ENCODE data around the gene HMCN2. TPM values are rescaled to one million over a fixed set of nuclear protein-coding genes. Genes with fewer than 3 reads are reported as not detected.

The HMCN2 gene
- polyA plus RNA-seq, 1 experiment: under 0.01 TPM

GRCh38 chr9:130419521-130420035, 154.0 kb downstream of the HMCN2 start:
- Histone ChIP-seq H3K9me3 (ENCODE audit: control insufficient read depth, insufficient read depth, low read length) (no peaks in the 10 kb centered on the region; the same call in 1 of the 2 replicates), H3K27me3 (ENCODE audit: control insufficient read depth, insufficient read depth, low read length) (peaks cover 16% of the 10 kb centered on the region), H3K4me3 (ENCODE audit: low read depth, low read length) (no peak overlapping the region), H3K27ac (ENCODE audit: low read depth, low read length) (no peak overlapping the region)
- ChIA-PET CTCF (interaction anchor here (0.7 kb wide), 1 partner anchor 312 kb away, joined by 5 read pairs; no protein-coding TSS in a partner anchor), POLR2A (no interaction called here)
- DNase-seq (ENCODE audit: low read depth, low spot score): no peak
- TF ChIP-seq, protein P1, sequence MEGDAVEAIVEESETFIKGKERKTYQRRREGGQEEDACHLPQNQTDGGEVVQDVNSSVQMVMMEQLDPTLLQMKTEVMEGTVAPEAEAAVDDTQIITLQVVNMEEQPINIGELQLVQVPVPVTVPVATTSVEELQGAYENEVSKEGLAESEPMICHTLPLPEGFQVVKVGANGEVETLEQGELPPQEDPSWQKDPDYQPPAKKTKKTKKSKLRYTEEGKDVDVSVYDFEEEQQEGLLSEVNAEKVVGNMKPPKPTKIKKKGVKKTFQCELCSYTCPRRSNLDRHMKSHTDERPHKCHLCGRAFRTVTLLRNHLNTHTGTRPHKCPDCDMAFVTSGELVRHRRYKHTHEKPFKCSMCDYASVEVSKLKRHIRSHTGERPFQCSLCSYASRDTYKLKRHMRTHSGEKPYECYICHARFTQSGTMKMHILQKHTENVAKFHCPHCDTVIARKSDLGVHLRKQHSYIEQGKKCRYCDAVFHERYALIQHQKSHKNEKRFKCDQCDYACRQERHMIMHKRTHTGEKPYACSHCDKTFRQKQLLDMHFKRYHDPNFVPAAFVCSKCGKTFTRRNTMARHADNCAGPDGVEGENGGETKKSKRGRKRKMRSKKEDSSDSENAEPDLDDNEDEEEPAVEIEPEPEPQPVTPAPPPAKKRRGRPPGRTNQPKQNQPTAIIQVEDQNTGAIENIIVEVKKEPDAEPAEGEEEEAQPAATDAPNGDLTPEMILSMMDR (IDR thresholded peaks at IDR 0.05; ENCODE audit: low read depth, low read length): no peak

DNA sequence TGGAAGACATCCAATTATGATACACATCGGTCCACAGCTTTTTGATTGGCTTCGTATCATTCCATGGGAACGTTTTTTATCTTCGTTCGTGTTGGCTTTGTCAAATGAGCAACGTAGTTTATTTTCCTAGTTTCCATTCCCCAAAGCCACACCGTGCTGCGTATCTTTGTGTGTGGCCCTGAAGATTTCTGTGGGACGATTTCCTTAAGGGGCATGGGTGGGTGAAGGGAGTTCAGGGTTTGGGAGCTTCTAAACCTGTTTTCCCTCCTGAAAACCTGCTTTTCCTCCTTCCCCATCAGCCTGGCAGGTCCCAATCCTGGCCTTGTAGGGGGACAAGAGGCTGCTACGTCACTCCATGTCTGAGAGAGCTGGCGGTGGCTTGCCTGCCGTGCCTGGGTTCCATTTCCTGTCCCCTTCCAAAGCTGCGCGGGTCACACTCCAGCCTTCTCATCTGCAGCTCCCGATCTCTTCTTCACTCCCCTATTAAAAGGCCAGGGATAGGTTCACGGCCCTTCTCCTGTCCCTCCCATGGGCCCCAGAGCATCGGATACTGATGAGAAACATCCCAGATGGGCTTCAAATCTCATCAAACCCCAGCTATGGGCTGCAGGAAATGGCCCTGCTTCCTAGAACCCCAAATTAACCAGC, 155.7 kb downstream of the HMCN2 start:
- Histone ChIP-seq H3K27ac (ENCODE audit: low read depth, low read length) (peak overlapping the region; percentile 39), H3K4me3 (ENCODE audit: low read depth, low read length) (no peak overlapping the region), H3K9me3 (ENCODE audit: control insufficient read depth, insufficient read depth, low read length) (no peaks in the 10 kb centered on the region; the same call in 1 of the 2 replicates), H3K27me3 (ENCODE audit: control insufficient read depth, insufficient read depth, low read length) (peaks cover 15% of the 10 kb centered on the region)
- POLR2A ChIA-PET: interaction anchor here (0.6 to 1.1 kb wide), 2 partner anchors 25 to 649 kb away, joined by 3 to 5 read pairs; no protein-coding TSS in a partner anchor
- no peak for DNase-seq (ENCODE audit: low read depth, low spot score)
- CTCF ChIA-PET: interaction anchor here (0.8 kb wide), 1 partner anchor 39 kb away, joined by 3 read pairs; no protein-coding TSS in a partner anchor
- TF ChIP-seq, protein P1 (IDR thresholded peaks at IDR 0.05; ENCODE audit: low read depth, low read length): no peak

- H3K9me3 ChIP-seq (ENCODE audit: control insufficient read depth, insufficient read depth, low read length): no peaks in the 10 kb centered on the region; the same call in 1 of the 2 replicates
- ChIA-PET POLR2A (interaction anchor here (0.6 to 1.1 kb wide), 2 partner anchors 24 to 650 kb away, joined by 3 to 5 read pairs; no protein-coding TSS in a partner anchor), CTCF (no interaction called here)
- H3K4me3 ChIP-seq (ENCODE audit: low read depth, low read length): no peak overlapping the region
- H3K27me3 ChIP-seq (ENCODE audit: control insufficient read depth, insufficient read depth, low read length): peaks cover 15% of the 10 kb centered on the region
- peak; percentile 81 for DNase-seq (ENCODE audit: low read depth, low spot score)
- H3K27ac ChIP-seq (ENCODE audit: low read depth, low read length): peak overlapping the region; percentile 39
- TF ChIP-seq, protein P1 (IDR thresholded peaks at IDR 0.05; ENCODE audit: low read depth, low read length): no peak
Observed at GRCh38 chr9:130421802-130422276, 156.3 kb downstream of the HMCN2 start.

DNA sequence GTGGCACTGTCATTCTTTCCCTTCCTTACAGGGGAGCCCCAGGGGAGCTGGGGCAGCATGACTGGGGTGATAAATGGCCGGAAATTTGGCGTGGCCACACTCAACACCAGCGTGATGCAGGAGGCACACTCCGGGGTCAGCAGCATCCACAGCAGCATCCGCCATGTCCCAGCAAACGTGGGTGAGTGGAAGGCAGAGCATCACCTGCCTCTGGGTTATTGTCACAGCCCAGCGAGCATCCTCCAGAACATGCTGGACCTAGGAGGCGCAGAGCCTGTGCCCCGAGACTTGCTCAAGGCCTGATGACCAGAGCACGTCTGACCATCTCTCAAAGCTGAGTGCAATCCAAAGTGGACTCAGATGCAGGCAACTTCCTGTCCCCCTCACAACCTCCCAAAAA, 157.0 kb downstream of the HMCN2 start:
- TF ChIP-seq, protein P1 (IDR thresholded peaks at IDR 0.05; ENCODE audit: low read depth, low read length): no peak
- H3K27ac ChIP-seq (ENCODE audit: low read depth, low read length): no peak overlapping the region
- POLR2A ChIA-PET: no interaction called here
- no peak overlapping the region for H3K4me3 ChIP-seq (ENCODE audit: low read depth, low read length)
- peaks cover 14% of the 10 kb centered on the region for H3K27me3 ChIP-seq (ENCODE audit: control insufficient read depth, insufficient read depth, low read length)
- CTCF ChIA-PET: interaction anchor here (1.0 kb wide), 1 partner anchor 11 kb away, joined by 4 read pairs; no protein-coding TSS in a partner anchor
- no peaks in the 10 kb centered on the region; the same call in 1 of the 2 replicates for H3K9me3 ChIP-seq (ENCODE audit: control insufficient read depth, insufficient read depth, low read length)
- no peak for DNase-seq (ENCODE audit: low read depth, low spot score)

DNA sequence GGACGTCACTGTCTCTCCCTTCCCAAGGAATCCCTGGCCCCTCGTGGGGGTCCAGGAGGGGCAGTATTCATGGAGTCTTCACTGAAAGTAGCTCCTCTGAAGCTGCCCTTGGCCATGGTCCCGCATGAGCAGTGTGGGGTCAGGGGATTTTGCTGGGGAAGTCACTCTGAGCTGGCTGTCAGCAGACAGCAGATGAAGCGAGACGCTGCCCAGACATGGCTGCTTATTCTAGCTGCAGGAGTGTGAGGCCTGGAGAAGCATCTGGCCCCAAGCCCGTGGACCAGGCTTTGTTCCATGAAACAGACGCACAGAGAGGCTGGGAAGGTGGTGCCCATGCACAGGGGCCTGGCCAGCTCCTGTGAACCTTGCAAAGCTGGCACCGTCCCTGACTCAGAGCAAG, 157.7 kb downstream of the HMCN2 start:
- ChIA-PET POLR2A (no interaction called here), CTCF (interaction anchor here (1.0 kb wide), 2 partner anchors 10 to 13 kb away, joined by 4 read pairs; no protein-coding TSS in a partner anchor)
- H3K27ac ChIP-seq (ENCODE audit: low read depth, low read length): no peak overlapping the region

More for the DNA sequence above, 157.7 kb downstream of the HMCN2 start:
- no peak overlapping the region for H3K4me3 ChIP-seq (ENCODE audit: low read depth, low read length)
- H3K27me3 ChIP-seq (ENCODE audit: control insufficient read depth, insufficient read depth, low read length): peaks cover 12% of the 10 kb centered on the region
- H3K9me3 ChIP-seq (ENCODE audit: control insufficient read depth, insufficient read depth, low read length): no peaks in the 10 kb centered on the region; the same call in 1 of the 2 replicates
- no peak for DNase-seq (ENCODE audit: low read depth, low spot score)
- TF ChIP-seq, protein P1 (IDR thresholded peaks at IDR 0.05; ENCODE audit: low read depth, low read length): no peak

All from AG04450 (cell line).